DND-41 (cell line): Measurements from ENCODE around the gene SERTAD4.

Experiments used
- ATAC-seq: fragments of 200-7000 bp; cut with Tn5 transposase; 3 replicates; pipeline ENCODE4 v1.9.1; 2021; ENCODE audit warnings: low read depth; ENCODE audit not compliant: insufficient read depth
- DNase-seq: peaks from one replicate; pipeline ENCODE4 v3.0.0-alpha.2; 2020
- H2AFZ ChIP-seq: 2 replicates; pipeline ENCODE4 v1.6.0; 2012; ENCODE audit warnings: low read depth, low read length
- H3K27ac ChIP-seq: 2 replicates; pipeline ENCODE4 v1.5.1; 2012; ENCODE audit warnings: low read length, inconsistent platforms
- H3K27me3 ChIP-seq: fragments of 200-600 bp; sonication (generic); 2 replicates; pipeline ENCODE4 v1.6.0; 2012; ENCODE audit warnings: low read length, mild to moderate bottlenecking, inconsistent platforms; ENCODE audit not compliant: insufficient read depth, poor library complexity
- H3K36me3 ChIP-seq: 2 replicates; pipeline ENCODE4 v1.5.1; 2012; ENCODE audit warnings: low read length, inconsistent platforms; ENCODE audit not compliant: insufficient read depth
- H3K4me1 ChIP-seq: 2 replicates; pipeline ENCODE4 v1.5.1; 2012; ENCODE audit warnings: mild to moderate bottlenecking, low read length; ENCODE audit not compliant: insufficient read depth
- H3K4me2 ChIP-seq: 2 replicates; pipeline ENCODE4 v1.6.0; 2012; ENCODE audit warnings: mild to moderate bottlenecking, moderate library complexity, low read length, inconsistent platforms; ENCODE audit not compliant: insufficient read depth
- H3K4me3 ChIP-seq, 2 experiments: fragments of 200-600 bp in 1 of 2; shearing (Covaris generic) in 1 of 2; 2 replicates each; pipeline ENCODE4 v1.5.1; 2012 to 2016; ENCODE audit warnings: inconsistent platforms in 2 of 2, low read length in 2 of 2, mild to moderate bottlenecking in 2 of 2, low read depth in 1 of 2, moderate library complexity in 1 of 2
- H3K79me2 ChIP-seq: 2 replicates; pipeline ENCODE4 v1.6.0; 2012; ENCODE audit warnings: low read length, inconsistent platforms; ENCODE audit not compliant: insufficient read depth
- H3K9ac ChIP-seq: 2 replicates; pipeline ENCODE4 v1.6.0; 2012; ENCODE audit warnings: low read depth, mild to moderate bottlenecking, inconsistent platforms, low read length, moderate library complexity
- H3K9me3 ChIP-seq: 2 replicates; pipeline ENCODE4 v1.5.1; 2012; ENCODE audit warnings: low read length, moderate library complexity, mild to moderate bottlenecking, inconsistent platforms; ENCODE audit not compliant: insufficient read depth, severe bottlenecking
- H4K20me1 ChIP-seq: 2 replicates; pipeline ENCODE4 v1.6.0; 2012; ENCODE audit warnings: low read length; ENCODE audit not compliant: insufficient read depth
- CTCF ChIP-seq: IDR thresholded peaks from 2 replicates; pipeline ENCODE4 v1.5.1; 2012; ENCODE audit warnings: borderline replicate concordance, low read length, moderate library complexity, mild to moderate bottlenecking; ENCODE audit not compliant: poor library complexity, severe bottlenecking; ENCODE audit errors: extremely low read depth
- EZH2 ChIP-seq: IDR thresholded peaks from 3 replicates; pipeline ENCODE4 v1.6.1; 2012; ENCODE audit warnings: borderline replicate concordance, low read depth, mild to moderate bottlenecking, moderate library complexity, low read length, inconsistent platforms; ENCODE audit not compliant: severe bottlenecking

SERTAD4 gene

DNA sequence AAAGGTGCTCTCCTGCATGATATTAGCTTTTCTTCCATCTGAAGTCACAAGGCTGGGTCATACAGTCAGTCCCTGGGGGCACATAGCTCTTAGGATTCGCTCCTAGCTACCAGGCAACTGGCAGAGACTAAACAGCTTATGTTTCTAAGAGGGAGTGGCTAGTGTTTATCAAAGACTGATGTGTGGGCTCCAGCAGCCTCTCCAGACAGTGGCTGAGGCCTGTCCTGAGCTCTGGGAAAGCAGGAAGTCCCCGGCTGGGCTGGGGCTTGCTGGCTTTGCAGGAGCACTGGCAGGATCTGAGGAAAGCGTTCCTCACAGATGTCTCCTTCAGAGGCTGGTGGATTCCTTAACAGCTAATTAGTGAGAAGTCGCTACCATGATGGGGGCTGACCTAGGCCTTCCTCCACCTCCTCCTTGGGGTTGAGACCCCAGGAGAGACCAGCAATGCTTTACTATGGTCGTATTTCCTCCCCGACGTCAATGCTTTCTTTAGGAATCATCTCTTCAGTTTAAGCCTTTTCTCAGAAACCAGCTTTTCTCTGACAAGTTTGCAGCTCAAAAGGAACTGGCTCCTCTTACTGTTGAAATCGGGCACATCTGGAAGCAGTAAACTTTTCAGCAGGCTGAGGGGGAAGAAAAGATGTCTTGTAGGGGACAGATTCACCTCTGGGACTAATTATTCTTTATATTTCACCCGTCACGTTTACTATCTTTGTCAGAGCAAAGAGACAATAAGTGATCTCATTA, 62.6 kb downstream of the SERTAD4 start:
- DNase-seq (no peak), ATAC-seq (no peak)
- peaks cover 1% of the 10 kb centered on the region for H3K27me3 ChIP-seq
- H3K4me1 ChIP-seq = no peaks in the 10 kb centered on the region
- no peak overlapping the region for H3K9ac ChIP-seq
- H3K4me3 ChIP-seq = no peak overlapping the region
- no peaks in the 10 kb centered on the region for H4K20me1 ChIP-seq
- H3K79me2 ChIP-seq = no peaks in the 10 kb centered on the region
- no peaks in the 10 kb centered on the region for H3K36me3 ChIP-seq
- no peak overlapping the region for H3K4me2 ChIP-seq
- H3K9me3 ChIP-seq = no peaks in the 10 kb centered on the region
- TF ChIP-seq CTCF (no peak), EZH2 (no peak)
- no peak overlapping the region for H3K27ac ChIP-seq
- H2AFZ ChIP-seq = no peak overlapping the region
